Mesenchymal stem cell (in vitro differentiated cells and primary cell): ENCODE measurements around the gene CTNNA3.

ENCODE experiments used
- DNase-seq: peaks from one replicate; pipeline ENCODE4 v3.0.0-alpha.2; 2013
- H2AFZ ChIP-seq: one replicate; pipeline ENCODE4 v1.6.1; 2013; ENCODE audit warnings: low read depth, mild to moderate bottlenecking, control low read depth, inconsistent platforms, low read length, moderate library complexity
- H2AK5ac ChIP-seq: 2 replicates; pipeline ENCODE4 v1.6.1; 2013; ENCODE audit warnings: low read length, moderate library complexity, mild to moderate bottlenecking, inconsistent platforms; ENCODE audit not compliant: severe bottlenecking
- H2BK120ac ChIP-seq: one replicate; pipeline ENCODE4 v1.6.1; 2013; ENCODE audit warnings: low read depth, mild to moderate bottlenecking, inconsistent platforms, low read length, moderate library complexity
- H2BK12ac ChIP-seq, 2 experiments: one replicate each; pipeline ENCODE4 v1.6.1; 2013; ENCODE audit warnings: inconsistent platforms in 2 of 2, low read length in 2 of 2, mild to moderate bottlenecking in 2 of 2, moderate library complexity in 2 of 2, control low read depth in 1 of 2
- H2BK15ac ChIP-seq: one replicate; pipeline ENCODE4 v1.6.1; 2013; ENCODE audit warnings: mild to moderate bottlenecking, low read depth, inconsistent platforms; ENCODE audit not compliant: poor library complexity, severe bottlenecking
- H2BK5ac ChIP-seq: 2 replicates; pipeline ENCODE4 v1.6.1; 2013; ENCODE audit warnings: low read depth, mild to moderate bottlenecking, low read length, control low read depth, inconsistent platforms; ENCODE audit not compliant: poor library complexity, severe bottlenecking
- H3K14ac ChIP-seq, 2 experiments: one replicate each; pipeline ENCODE4 v1.6.1; 2013; ENCODE audit warnings: inconsistent platforms in 2 of 2, low read length in 2 of 2, control low read depth in 1 of 2, mild to moderate bottlenecking in 1 of 2, moderate library complexity in 1 of 2
- H3K18ac ChIP-seq, 2 experiments: one replicate each; pipeline ENCODE4 v1.6.1; 2013; ENCODE audit warnings: inconsistent platforms in 2 of 2, low read length in 2 of 2, control low read depth in 1 of 2, low read depth in 1 of 2, mild to moderate bottlenecking in 1 of 2
- H3K23ac ChIP-seq, 2 experiments: one replicate each; pipeline ENCODE4 v1.6.1; 2013; ENCODE audit warnings: inconsistent platforms in 2 of 2, low read length in 2 of 2, mild to moderate bottlenecking in 2 of 2, moderate library complexity in 2 of 2, control low read depth in 1 of 2
- H3K27ac ChIP-seq: 2 replicates; pipeline ENCODE4 v1.5.1; 2013; ENCODE audit warnings: mild to moderate bottlenecking, moderate library complexity, low read length, control low read depth, inconsistent platforms; ENCODE audit not compliant: poor library complexity, severe bottlenecking
- H3K27me3 ChIP-seq, 2 experiments: 2 replicates each; pipeline versions ENCODE4 v1.6.1 to v1.7.0; 2013; ENCODE audit warnings: low read length in 2 of 2, mild to moderate bottlenecking in 2 of 2, moderate library complexity in 2 of 2, control low read depth in 1 of 2, inconsistent platforms in 1 of 2; ENCODE audit not compliant: control insufficient read depth in 1 of 2, insufficient read depth in 1 of 2
- H3K36me3 ChIP-seq, 2 experiments: 2 replicates each; pipeline versions ENCODE4 v1.6.1 to v1.7.0; 2013; ENCODE audit warnings: low read length in 2 of 2, control low read depth in 1 of 2, inconsistent platforms in 1 of 2, low read depth in 1 of 2, mild to moderate bottlenecking in 1 of 2; ENCODE audit not compliant: insufficient read depth in 2 of 2, control insufficient read depth in 1 of 2
- H3K4ac ChIP-seq, 2 experiments: one replicate each; pipeline ENCODE4 v1.6.1; 2013; ENCODE audit warnings: inconsistent platforms in 2 of 2, low read length in 2 of 2, mild to moderate bottlenecking in 2 of 2, moderate library complexity in 2 of 2, control low read depth in 1 of 2, low read depth in 1 of 2
- H3K4me1 ChIP-seq: 2 replicates; pipeline ENCODE4 v1.6.1; 2013; ENCODE audit warnings: low read depth, low read length, control low read depth; ENCODE audit not compliant: control insufficient read depth, insufficient read depth
- H3K4me2 ChIP-seq: 2 replicates; pipeline ENCODE4 v1.6.1; 2013; ENCODE audit warnings: low read length, mild to moderate bottlenecking, inconsistent platforms; ENCODE audit not compliant: poor library complexity, severe bottlenecking
- H3K4me3 ChIP-seq, 2 experiments: 2 replicates each; pipeline versions ENCODE4 v1.5.1 to v1.7.0; 2013; ENCODE audit warnings: low read length in 2 of 2, mild to moderate bottlenecking in 2 of 2, control low read depth in 1 of 2, low read depth in 1 of 2; ENCODE audit not compliant: insufficient read depth in 1 of 2
- H3K79me1 ChIP-seq: replicated peaks from 2 replicates; pipeline ENCODE4 v1.6.1; 2013; ENCODE audit warnings: mild to moderate bottlenecking, control low read depth, low read length, inconsistent platforms; ENCODE audit not compliant: poor library complexity, severe bottlenecking
- H3K9ac ChIP-seq: 2 replicates; pipeline ENCODE4 v1.7.0; 2013; ENCODE audit warnings: mild to moderate bottlenecking, low read length, moderate library complexity
- H3K9me3 ChIP-seq: 2 replicates; pipeline ENCODE4 v1.7.0; 2013; ENCODE audit warnings: mild to moderate bottlenecking, low read length; ENCODE audit not compliant: control insufficient read depth
- H4K8ac ChIP-seq: one replicate; pipeline ENCODE4 v1.6.1; 2013; ENCODE audit warnings: inconsistent platforms, mild to moderate bottlenecking, low read length, moderate library complexity
- H4K91ac ChIP-seq: one replicate; pipeline ENCODE4 v1.6.1; 2013; ENCODE audit warnings: mild to moderate bottlenecking, low read length, inconsistent platforms
- WGBS: methylation state at CpG from one replicate; pipeline ENCODE4 v1.1.7; 2013; ENCODE audit warnings: mixed read lengths; 5-methylcytosine and 5-hydroxymethylcytosine counted together

CTNNA3 gene

DNA sequence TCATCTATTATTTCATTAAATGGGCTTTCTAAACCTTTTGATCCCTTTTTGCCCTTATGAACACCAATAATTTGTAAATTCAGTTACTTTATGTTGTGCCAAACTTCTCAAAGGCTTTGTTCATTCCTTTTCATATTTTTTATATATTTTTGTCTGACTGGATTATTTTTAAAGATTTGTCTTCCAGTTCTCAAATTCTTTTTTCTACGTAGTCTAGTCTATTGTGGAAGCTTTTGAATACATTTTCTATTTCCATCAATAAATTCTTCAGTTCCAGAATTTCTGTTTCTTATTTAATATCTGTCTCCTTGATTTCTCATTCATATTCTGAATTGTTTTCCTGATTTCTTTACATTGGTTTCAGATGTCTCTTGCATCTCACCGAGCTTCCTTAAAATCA is 108.2 kb downstream of the CTNNA3 start:
- no peak for DNase-seq
- H3K36me3 ChIP-seq = no peaks in the 10 kb centered on the region
- H2AFZ ChIP-seq = no peak overlapping the region
- no peak overlapping the region for H3K23ac ChIP-seq
- no peak overlapping the region for H3K4me2 ChIP-seq
- H3K4me1 ChIP-seq = no peaks in the 10 kb centered on the region
- no peak overlapping the region for H2BK15ac ChIP-seq
- no peak overlapping the region for H2BK120ac ChIP-seq
- no peak overlapping the region for H2AK5ac ChIP-seq
- no peaks in the 10 kb centered on the region for H3K79me1 ChIP-seq
- H2BK5ac ChIP-seq = no peak overlapping the region
- H2BK12ac ChIP-seq = no peak overlapping the region
- no peak overlapping the region for H3K4ac ChIP-seq
- H3K9ac ChIP-seq = no peak overlapping the region
- H3K14ac ChIP-seq = no peak overlapping the region
- 60% methylated on average over 1 of the region's 2 CpGs for WGBS
- H3K4me3 ChIP-seq = no peak overlapping the region
- H3K27ac ChIP-seq = no peak overlapping the region
- H3K18ac ChIP-seq = no peak overlapping the region
- no peak overlapping the region for H4K91ac ChIP-seq
- H3K9me3 ChIP-seq = peaks cover 41% of the 10 kb centered on the region
- no peak overlapping the region for H4K8ac ChIP-seq
- no peaks in the 10 kb centered on the region for H3K27me3 ChIP-seq

DNA sequence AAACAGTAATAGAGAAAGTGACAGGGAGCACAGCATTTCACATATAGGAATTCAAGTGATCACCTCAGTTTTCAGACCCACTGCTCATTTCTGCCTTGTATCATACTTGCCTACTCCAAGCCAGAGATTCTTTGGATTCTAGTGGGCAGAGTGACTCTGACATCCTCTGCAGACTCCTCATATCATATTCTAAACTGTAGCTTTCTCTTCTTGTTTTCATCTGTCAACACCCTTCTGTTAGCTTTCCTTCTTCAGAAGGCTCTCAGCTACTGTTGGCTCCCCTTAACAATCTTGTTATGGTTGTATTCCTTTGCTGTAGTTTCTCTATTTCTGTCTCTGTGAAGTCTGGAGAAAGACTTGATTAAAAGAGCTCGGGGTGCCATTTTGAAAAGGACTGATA is 120.5 kb downstream of the CTNNA3 start:
- Histone ChIP-seq H2BK15ac (no peak overlapping the region), H3K18ac (no peak overlapping the region), H2BK5ac (no peak overlapping the region), H2AK5ac (no peak overlapping the region), H2BK12ac (no peak overlapping the region), H3K27ac (no peak overlapping the region), H3K9me3 (no peaks in the 10 kb centered on the region), H3K4ac (no peak overlapping the region), H3K4me1 (no peaks in the 10 kb centered on the region), H3K4me2 (no peak overlapping the region), H4K8ac (no peak overlapping the region), H3K4me3 (no peak overlapping the region), H3K9ac (no peak overlapping the region), H3K23ac (no peak overlapping the region), H3K27me3 (no peaks in the 10 kb centered on the region), H2BK120ac (no peak overlapping the region), H3K36me3 (no peaks in the 10 kb centered on the region), H3K14ac (no peak overlapping the region), H2AFZ (no peak overlapping the region), H3K79me1 (no peaks in the 10 kb centered on the region), H4K91ac (no peak overlapping the region)
- no peak for DNase-seq
- WGBS = 69% methylated on average over 1 of the region's 1 CpG

DNA sequence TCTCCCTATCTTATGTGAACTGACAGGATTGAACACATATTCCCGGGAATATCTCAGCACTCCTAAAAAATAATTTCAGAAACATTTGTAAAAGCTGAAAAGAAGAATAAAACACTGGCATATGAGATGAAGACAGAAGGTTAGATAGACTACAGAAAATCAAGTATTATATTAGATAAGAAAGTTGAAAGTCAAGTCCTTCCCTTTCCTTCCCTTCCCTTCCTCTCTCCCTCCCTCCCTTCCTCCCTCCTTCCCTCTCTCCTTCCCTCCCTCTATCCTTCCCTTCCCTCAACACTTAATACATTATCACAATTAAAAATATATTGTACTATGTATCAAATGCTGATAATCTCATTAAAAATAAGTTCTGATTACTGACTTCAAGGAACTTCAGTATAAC is 122.5 kb downstream of the CTNNA3 start:
- Histone ChIP-seq H3K27ac (no peak overlapping the region), H3K9me3 (no peaks in the 10 kb centered on the region), H3K23ac (no peak overlapping the region), H2BK15ac (no peak overlapping the region), H3K14ac (no peak overlapping the region), H2BK12ac (no peak overlapping the region), H2AK5ac (no peak overlapping the region), H2BK5ac (no peak overlapping the region), H3K36me3 (no peaks in the 10 kb centered on the region), H4K91ac (no peak overlapping the region), H3K27me3 (no peaks in the 10 kb centered on the region), H3K4me1 (no peaks in the 10 kb centered on the region), H2AFZ (no peak overlapping the region), H3K4ac (no peak overlapping the region), H3K4me2 (no peak overlapping the region), H2BK120ac (no peak overlapping the region), H3K4me3 (no peak overlapping the region), H3K9ac (no peak overlapping the region), H4K8ac (no peak overlapping the region), H3K79me1 (no peaks in the 10 kb centered on the region), H3K18ac (no peak overlapping the region)
- DNase-seq = no peak
- no CpG with 5 or more reads among the region's 1 CpG for WGBS

DNA sequence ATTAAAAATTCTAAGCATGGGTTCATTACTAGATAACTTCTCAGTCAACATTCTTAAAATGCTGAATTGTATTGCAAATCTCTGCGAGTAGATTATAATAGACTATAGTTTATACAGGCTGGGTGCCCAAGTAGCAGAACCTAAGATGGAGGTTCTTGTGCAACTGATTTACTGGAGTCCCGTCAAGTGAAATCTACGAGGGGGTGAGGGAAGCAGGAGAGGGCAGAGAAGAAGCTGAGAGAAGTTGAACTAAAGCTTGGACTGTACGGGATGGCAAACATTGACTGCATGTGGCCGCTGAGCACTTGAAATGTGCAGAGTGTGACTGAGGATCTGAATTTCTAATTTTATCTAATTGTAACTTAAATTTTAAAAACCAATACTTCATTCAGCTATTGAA is 124.5 kb downstream of the CTNNA3 start:
- Histone ChIP-seq H3K4me2 (no peak overlapping the region), H4K8ac (no peak overlapping the region), H3K4me1 (no peaks in the 10 kb centered on the region), H3K27me3 (no peaks in the 10 kb centered on the region), H3K27ac (no peak overlapping the region), H2AK5ac (no peak overlapping the region), H3K36me3 (no peaks in the 10 kb centered on the region), H3K9me3 (no peaks in the 10 kb centered on the region), H3K9ac (no peak overlapping the region), H3K4ac (no peak overlapping the region), H3K4me3 (no peak overlapping the region), H3K18ac (no peak overlapping the region), H2BK15ac (no peak overlapping the region), H2AFZ (no peak overlapping the region), H3K23ac (no peak overlapping the region), H2BK5ac (no peak overlapping the region), H3K14ac (no peak overlapping the region), H2BK12ac (no peak overlapping the region), H3K79me1 (no peaks in the 10 kb centered on the region), H4K91ac (no peak overlapping the region), H2BK120ac (no peak overlapping the region)
- WGBS = 85% methylated on average over 3 of the region's 5 CpGs
- no peak for DNase-seq
